ENCODE results near the gene NRCAM.

The NRCAM gene

GRCh38 chr7:108335269-108335918, 120.8 kb downstream of the NRCAM start:
- no peak for DNase-seq

DNA sequence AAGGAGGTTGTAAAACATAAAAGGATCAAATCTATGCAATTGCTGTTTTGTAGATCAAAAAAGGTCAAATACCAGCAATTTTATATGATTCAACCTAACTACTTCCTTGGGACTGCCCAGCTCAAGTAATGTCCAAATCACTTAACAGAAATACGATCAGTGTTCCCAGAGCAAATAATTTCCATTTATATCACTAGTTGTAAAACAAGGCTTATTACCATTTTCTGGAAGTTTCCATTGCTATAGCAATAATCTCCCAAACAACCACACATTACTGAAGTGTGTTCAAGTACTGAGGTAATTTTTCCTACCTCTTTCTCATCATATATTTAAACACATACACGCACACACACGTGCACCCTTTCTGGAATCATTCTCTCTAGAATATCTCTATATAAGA, 123.3 kb downstream of the NRCAM start:
- no peak for DNase-seq

DNA sequence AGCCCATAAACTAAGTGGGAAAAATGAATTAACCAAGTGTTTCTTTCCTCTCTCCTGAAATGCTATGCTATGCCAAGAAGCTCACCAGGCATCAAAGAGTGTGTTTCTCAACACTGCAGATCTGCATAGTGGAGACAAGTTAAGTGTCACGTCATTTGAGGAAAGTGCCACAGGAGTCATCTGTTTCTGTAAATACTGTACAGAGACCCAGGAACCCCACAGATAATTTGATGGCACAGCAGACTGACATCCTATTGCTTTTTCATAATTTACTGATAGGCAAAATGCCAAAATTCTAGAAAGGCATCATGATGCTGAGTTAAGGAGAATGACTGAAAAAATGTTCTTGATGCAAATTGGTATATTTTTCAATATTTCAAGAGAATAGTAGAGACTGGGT, 124.3 kb downstream of the NRCAM start:
- no peak for DNase-seq

- no peak for DNase-seq
Observed at GRCh38 chr7:108330227-108330626, 126.0 kb downstream of the NRCAM start.

DNA sequence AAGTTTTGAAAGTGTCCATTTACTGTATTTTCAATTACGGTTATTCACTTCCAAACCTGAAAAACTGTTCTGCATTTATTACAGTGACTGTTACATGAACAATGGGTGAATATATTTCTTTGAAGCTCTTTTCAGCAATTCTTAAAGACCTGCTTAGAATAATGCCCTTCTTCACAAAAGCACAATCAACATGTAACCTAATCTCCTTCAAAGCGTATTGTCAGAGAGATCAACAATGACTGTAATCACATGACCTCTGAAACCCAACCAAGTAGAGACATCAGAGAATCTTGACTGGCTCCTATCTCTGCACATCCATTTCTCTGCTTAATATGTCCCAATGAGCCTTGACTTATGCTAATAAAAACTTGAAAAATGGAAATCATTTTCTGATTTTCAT, 126.7 kb downstream of the NRCAM start:
- DNase-seq, result no peak

DNA sequence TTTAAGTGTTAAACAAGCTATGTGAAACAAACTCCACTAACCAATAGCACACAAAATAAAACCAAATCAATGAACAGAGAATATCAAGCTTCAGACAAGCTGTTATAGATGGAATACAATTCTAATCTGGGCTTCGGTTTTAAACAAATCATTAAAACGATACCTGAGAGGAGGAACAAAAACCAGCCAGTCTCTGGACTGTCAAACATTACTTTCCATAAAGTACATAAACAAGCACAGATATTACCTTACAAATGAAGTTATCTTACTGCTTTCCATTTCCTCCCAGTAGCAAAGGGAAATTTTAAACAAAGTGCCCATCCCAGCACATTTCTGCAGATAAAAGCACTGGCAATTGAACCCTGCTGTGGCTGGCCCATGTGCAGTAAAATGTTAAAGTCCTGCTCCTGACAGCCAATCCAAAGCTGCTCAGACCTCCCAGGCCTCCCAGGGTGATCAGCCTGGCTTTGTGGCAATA, 128.0 kb downstream of the NRCAM start:
- peak; percentile 10 for DNase-seq

GRCh38 chr7:108327353-108327752, 128.9 kb downstream of the NRCAM start:
- DNase-seq, result no peak

DNA sequence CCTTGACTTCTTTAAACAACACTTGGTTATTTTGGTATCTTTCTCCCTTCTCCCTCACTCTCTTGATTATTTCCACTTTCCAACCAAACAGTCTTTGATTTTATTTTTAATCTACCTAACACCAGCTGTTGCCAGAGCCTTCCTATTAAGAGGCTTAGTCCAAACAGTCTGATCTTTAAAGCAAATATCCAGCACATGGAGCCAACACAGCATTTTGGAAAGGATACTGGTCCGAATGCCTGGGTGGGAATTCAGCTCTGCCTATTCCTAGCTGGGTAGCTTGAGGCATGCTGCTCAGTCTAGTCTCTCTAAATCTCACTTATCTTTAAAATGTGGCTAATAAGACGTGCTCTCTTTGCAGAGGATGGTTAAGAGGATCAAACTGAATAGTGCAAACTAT, 129.3 kb downstream of the NRCAM start:
- DNase-seq, result no peak

- DNase-seq, result no peak
Observed at GRCh38 chr7:108324053-108325038, 131.9 kb downstream of the NRCAM start.

DNA sequence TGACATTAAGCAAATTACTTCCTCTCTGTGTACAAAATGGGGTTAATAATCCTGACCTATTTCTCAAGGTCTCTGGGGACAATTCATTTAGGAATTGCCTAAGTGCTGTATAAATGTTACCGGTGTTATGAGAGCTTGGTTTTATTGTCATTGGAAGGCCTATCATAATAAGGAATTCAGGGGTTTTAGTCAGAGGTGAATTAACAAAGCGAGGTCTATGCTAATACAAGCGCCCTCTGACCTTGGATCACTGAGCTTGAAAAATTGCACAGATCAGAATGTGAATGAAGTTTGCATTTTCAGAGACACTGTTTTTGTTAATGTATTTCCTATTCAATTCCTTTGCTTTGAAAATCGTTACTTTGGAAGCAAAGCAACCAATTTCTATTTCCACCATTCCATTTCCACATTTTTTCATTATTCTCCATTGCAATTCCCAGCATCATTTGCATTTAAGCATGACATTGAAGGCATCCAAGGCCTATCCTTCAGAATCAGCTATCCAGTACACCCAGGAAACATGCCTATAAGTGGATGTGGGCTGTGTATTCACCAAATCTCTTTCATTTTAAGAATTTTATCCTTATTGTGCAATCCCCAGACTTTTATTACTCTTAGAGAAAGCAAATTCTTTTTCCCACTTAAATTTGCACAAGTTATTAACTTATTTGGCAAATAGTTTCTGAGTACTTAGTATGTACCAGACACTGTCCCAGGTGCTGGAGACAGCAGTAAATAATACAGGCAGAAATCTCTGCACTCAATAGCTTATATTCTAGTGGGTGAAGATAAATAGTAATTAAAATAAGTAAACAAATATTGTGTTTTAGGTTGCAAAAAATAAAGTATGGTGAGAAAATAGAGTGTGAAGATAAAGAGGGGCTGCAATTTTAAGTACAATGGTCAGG, 133.1 kb downstream of the NRCAM start:
- no peak for DNase-seq

DNA sequence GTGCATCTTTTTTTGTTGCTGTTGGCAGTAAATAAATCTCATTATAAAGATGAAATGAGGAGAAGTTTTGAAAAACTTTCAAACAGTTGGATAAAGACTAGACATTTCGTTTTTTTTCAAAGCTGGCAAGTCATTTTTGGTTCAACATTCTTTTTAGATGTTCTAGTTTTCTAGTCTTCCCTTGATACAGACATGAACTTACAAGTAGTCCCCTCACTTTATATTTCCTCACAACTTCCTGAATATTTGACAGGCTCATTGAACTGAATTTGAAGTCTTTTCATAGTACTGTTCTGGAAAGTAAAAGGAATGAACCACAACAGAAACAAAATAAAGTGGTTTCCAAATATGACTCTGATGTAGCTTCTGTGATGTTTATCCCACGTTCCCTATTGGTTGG, 134.2 kb downstream of the NRCAM start:
- DNase-seq, result no peak

DNA sequence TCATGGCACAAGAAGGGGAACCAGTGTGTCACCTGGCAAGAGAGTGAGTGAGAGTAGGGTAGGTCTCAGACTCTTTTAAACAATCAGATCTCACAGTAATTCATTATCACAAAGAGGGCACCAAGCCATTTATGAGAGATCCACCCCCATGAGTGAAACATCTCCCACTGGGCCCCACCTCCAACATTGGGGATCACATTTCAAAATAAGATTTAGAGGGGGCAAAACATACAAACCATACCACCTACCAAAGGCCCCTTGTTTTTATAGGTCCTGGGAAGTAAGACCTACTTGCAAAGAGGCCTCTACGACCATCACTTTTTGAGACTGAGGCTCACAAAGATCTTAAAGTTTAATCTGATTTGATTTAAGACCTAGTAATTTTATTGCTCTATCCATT, 134.9 kb downstream of the NRCAM start:
- DNase-seq, result no peak

DNA sequence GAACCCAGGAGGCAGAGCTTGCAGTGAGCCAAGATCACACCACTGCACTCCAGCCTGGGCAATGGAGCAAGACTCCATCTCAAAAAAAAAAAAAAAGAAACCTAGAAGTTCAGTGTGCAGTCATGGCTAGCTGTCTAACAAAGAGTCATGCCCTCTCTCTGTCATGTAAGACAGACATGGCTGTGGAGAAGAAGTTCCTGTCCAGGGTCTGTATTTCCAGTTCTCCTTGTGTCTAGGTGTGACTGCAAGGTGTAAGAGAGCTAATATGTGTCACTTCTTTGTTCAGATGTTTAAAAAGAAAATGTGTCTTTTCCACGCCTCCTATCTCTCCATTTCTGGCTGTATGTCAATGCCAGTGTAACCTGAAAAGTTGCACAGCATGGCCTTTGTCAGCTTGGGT, 139.5 kb downstream of the NRCAM start:
- no peak for DNase-seq

- DNase-seq, result no peak
Observed at GRCh38 chr7:108314551-108314950, 141.7 kb downstream of the NRCAM start.

- no peak for DNase-seq
Observed at GRCh38 chr7:108314049-108314448, 142.2 kb downstream of the NRCAM start.

GRCh38 chr7:108313086-108313485, 143.2 kb downstream of the NRCAM start:
- DNase-seq, result no peak

DNA sequence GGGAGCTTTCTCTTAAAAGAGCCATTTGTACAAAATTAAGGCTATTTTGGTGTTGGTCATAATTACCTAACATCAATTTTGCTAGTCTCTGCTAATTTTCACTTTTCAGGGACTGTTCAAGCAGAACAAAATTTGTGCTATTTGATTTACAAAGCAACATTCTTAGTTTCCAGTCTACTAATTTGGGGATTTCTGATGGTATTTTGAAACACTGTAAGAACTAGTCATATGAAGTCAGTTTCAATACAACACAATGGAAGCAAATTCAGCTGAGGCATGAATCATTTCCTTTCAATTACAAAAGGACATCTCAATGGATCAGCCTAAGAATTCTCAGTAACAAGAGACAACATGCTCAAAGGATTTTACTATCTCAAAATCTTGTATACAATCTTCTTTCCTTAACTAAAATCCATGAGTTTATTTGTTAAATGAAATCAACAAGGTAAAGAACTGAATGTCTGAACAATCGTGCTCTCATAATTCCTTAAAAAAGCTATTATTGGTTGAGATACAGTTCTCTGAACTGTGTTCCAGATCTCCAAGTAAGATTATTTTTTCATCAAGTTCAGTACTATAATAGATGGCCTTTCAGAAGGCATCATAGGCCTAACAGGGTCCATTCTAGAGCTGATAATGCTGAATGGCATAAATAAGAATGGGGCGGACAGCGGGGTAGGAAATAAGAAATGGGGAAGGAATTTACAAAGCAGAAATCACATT, 144.6 kb downstream of the NRCAM start:
- DNase-seq, result peak; percentile 70

DNA sequence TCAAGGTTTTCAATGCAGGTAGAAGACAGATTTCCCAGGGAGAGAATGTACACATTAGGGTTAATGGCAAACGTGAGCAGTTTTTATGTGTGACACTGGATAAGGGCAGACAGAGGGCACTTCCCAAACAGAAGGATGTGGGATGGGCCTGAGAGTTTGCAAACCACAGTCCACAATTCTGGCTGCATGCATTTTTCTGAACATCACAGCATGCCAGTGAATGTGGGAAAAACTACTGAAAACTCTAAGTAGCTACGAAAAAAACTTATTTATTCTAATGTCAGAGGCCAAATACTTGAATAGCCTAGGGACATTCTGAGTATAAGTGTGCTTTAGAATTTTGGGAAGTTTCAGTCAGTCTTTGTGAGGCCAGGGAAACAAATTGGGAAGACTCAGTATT, 145.9 kb downstream of the NRCAM start:
- DNase-seq, result no peak

GRCh38 chr7:108308903-108309302, 147.3 kb downstream of the NRCAM start:
- DNase-seq, result peak; percentile 5

GRCh38 chr7:108308276-108308675, 148.0 kb downstream of the NRCAM start:
- no peak for DNase-seq

DNA sequence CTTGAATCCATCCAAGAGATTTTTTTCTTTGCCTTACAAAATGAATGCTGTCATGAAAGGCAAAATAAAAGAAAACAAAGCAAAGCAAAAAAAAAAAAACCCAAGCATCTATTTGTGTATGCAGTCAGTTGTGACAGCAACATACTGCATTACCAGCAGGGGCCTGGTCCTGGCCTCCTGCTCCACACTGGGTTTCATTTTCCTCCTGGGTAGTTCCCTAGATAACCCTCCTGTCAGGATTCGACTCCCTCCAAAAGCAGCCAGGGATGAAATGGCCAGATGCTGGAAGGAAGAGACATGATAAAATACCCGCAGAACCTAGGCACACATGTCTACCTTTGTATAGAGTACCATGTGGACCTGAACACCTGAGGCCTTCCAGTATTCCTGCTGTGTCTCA, 148.6 kb downstream of the NRCAM start:
- DNase-seq, result no peak

- DNase-seq, result no peak
Observed at GRCh38 chr7:108307194-108307593, 149.0 kb downstream of the NRCAM start.

Data from inflammatory macrophage treated with lipopolysaccharide for 4 hours (primary cell).